GM21526 (cell line): ENCODE results near the gene PURA.
A peak's percentile ranks its signal among the peaks of the same experiment; 100 is the strongest.

Experiments
- ATAC-seq: cut with Tn5 transposase; IDR thresholded peaks from one replicate; pipeline ENCODE4 v1.9.1; 2021; ENCODE audit warnings: moderate library complexity; ENCODE audit not compliant: unreplicated experiment, low FRiP score

PURA gene

GRCh38 chr5:140157032-140157781, 43.3 kb downstream of the PURA start:
- ATAC-seq = peak; percentile 83

GRCh38 chr5:140159014-140159927, 45.4 kb downstream of the PURA start:
- no peak for ATAC-seq

- ATAC-seq = no peak
These were observed 48.4 kb downstream of the PURA start for GRCh38 chr5:140162275-140162674.

DNA sequence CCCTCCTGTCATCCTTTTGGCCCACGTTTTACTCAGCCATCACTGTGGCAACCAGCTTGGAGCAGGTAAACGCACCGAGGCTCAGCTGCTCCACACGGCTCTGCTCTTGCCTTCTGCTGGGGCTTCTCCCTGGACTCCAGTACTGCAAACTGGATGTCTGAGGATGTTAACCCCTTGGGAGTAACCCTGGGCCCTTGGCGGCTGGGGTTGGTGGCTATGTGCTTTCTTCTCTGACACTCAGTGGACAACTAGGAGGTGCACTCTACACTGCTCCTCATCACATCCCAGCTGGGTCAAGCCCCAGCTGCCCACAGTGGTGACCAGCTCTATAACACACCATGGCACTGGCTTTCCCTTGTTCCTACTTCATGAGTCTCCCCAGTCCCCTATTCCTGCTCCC, 48.9 kb downstream of the PURA start:
- no peak for ATAC-seq

DNA sequence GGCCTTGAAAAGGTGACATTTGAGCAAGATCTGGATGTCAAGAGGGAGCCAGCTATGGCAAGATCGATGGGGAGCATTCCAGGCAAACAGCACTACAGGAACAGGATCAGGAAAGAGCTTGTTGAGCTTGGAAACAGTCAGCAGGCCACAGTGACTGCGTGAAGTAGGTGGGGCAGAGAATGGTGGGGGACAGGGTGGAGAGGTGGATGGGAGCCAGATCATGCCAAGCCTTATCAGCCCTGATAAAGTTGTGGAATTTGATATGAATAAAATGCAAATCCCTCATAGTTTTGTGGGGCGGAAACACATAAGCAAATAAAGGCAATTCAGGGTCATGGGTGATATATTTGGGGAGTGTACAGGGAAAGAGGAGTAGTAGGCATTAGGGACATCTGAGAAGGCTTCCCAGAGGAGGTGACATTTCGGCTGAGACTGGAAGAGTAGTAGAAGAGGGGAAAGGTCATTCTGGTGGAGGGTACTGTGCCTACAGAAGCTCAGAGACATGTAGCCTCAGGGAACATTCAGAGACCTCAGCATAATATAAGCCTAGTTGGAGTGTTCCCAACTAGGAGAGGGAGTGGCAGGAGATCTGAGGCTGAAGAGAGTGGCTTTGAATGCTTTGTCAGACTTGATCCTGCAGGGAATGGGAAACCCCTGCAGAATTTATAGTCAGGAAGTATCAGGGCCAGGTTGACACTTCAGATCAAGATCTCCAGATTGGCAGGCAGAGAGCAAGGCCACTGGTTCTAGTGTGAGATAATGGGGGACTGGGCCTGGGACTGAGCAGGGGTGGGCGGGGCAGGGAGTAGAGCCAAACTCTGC, 51.4 kb downstream of the PURA start:
- no peak for ATAC-seq

GRCh38 chr5:140165923-140166270, 52.0 kb downstream of the PURA start:
- no peak for ATAC-seq

GRCh38 chr5:140166911-140167310, 53.0 kb downstream of the PURA start:
- ATAC-seq = no peak

DNA sequence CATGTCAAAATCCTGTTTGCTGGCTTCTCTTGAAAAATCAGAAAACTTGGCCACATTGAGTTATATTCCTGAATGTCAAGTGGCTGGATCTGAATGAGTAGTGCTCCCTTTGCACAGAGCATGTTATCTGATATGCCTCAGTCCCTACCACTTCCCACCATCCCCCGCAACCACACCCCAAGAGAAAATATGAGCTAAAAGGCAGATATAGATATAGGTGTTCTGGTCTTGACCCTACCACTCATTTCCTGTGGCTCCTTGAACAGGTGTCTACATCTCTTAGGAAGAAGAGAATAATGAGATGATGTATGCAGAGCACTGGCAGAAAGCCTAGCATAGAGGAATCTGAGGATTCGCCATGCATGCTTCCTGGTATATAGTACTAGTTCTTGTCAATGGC, 54.5 kb downstream of the PURA start:
- ATAC-seq = no peak

DNA sequence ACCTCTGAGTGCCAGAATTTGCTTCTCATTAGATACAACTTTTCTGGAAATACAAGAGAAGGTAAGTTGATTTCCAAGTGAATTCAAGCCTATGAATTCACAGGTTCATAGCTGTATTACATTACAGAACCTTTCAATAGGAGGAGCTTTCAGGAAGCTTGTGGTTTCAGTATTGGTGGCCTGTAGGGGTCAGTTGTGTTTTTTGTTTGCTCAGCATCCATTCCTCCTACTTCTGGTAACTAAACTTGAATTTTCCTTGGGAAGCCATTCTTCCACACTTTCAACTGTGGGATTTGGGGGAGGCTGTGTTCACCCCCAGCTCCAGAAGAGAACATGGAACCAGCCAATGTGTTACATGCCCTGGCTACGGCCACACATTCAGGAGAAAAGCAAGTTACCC, 55.5 kb downstream of the PURA start:
- no peak for ATAC-seq

GRCh38 chr5:140172483-140172882, 58.6 kb downstream of the PURA start:
- no peak for ATAC-seq

DNA sequence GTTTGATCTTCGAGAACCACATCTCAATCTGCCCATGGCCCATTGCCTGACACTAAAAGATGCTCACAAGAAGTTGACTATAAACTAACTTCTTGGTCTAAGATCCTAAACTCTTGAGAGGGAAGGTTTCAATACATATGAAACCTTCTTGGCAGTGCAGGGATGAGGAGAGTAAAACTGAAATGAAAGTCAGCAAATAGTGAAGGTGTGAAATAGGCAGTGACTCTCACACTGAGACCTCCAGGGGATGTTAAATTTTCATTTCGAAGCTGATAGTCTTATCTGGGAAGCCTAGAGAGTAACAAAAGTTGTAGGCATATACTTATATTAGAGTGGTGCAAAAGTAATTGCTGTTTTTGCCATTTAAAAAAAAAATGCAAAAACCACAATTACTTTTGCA, 60.1 kb downstream of the PURA start:
- ATAC-seq = no peak

GRCh38 chr5:140174465-140175366, 60.8 kb downstream of the PURA start, which contains the start of gene CYSTM1:
Gene CYSTM1 (plus strand): TSS chr5:140175188. CDS start chr5:140194466, 19,278 bp downstream.
- ATAC-seq = peak; percentile 91
